Gastroesophageal sphincter (tissue), 4 donors: Measurements from ENCODE around the gene PRF1. TPM values are rescaled to one million over a fixed set of nuclear protein-coding genes. Genes with fewer than 3 reads are reported as not detected.

ENCODE experiments used
- ATAC-seq: fragments of 150-250 bp; one replicate; pipeline ENCODE4 v1.9.1; 2016; ENCODE audit warnings: mild to moderate bottlenecking, moderate library complexity
- H3K27ac ChIP-seq, 4 donors: fragments of 200-600 bp; sonication (generic) in 3 of 4; 1 replicate in 3 of 4; 2 replicates in 1 of 4; pipeline ENCODE4 v1.5.1; 2016 to 2019
- H3K27me3 ChIP-seq: fragments of 200-600 bp; sonication (generic); one replicate; pipeline ENCODE4 v1.5.1; 2019
- H3K36me3 ChIP-seq, 2 donors: fragments of 200-600 bp; sonication (generic); one replicate each; pipeline ENCODE4 v1.5.1; 2019; ENCODE audit warnings: control low read depth in 1 of 2
- H3K4me1 ChIP-seq, 3 donors: fragments of 200-600 bp; sonication (generic); 1 replicate in 2 of 3; 2 replicates in 1 of 3; pipeline ENCODE4 v1.5.1; 2016 to 2019; ENCODE audit warnings: control low read depth in 2 of 3
- H3K4me3 ChIP-seq, 2 donors: fragments of 200-600 bp; sonication (generic); one replicate each; pipeline ENCODE4 v1.5.1; 2019; ENCODE audit warnings: mild to moderate bottlenecking in 1 of 2, moderate library complexity in 1 of 2
- H3K9me3 ChIP-seq, 3 donors: fragments of 200-600 bp; sonication (generic); one replicate each; pipeline ENCODE4 v1.5.1; 2017 to 2019; ENCODE audit warnings: control low read depth in 2 of 3
- EP300 ChIP-seq: sonication (generic); formaldehyde crosslinking; IDR thresholded peaks from one replicate; pipeline ENCODE4 v1.6.1; 2017; ENCODE audit warnings: antibody characterized with exemption, mild to moderate bottlenecking
- POLR2A ChIP-seq, 2 donors: fragments of 450-650 bp; IDR thresholded peaks; one replicate each; pipeline ENCODE4 v1.6.1; 2017; ENCODE audit warnings: antibody characterized with exemption in 2 of 2, mild to moderate bottlenecking in 2 of 2, moderate library complexity in 1 of 2
- POLR2AphosphoS5 ChIP-seq: sonication (generic); formaldehyde crosslinking; IDR thresholded peaks from one replicate; pipeline ENCODE4 v1.6.1; 2017; ENCODE audit warnings: antibody characterized with exemption
- WGBS, 2 donors: methylation state at CpG; one replicate each; pipeline ENCODE4 v1.1.5; 2018; ENCODE audit warnings: low coverage in 1 of 2; 5-methylcytosine and 5-hydroxymethylcytosine counted together
- total RNA-seq, 4 donors: library from RNA; depleted of rRNA; stranded (reverse); fragments of >200 nt; gene quantifications; one replicate each; pipeline ENCODE4 v1.1.0, GENCODE V29; 2016
- TF ChIP-seq, protein P1 (sequence below), 4 experiments: fragments of 200-600 bp in 2 of 4; fragments of 450-650 bp in 2 of 4; sonication (generic) in 1 of 4; IDR thresholded peaks; one replicate each; pipeline ENCODE4 v1.5.1; 2017 to 2019; ENCODE audit warnings: antibody characterized with exemption in 4 of 4, mild to moderate bottlenecking in 2 of 4, moderate library complexity in 2 of 4

The PRF1 gene
- total RNA-seq, 4 donors from 2014 or later, result 0.96 to 3.9 (median 2.0) TPM; not detected in 1

DNA sequence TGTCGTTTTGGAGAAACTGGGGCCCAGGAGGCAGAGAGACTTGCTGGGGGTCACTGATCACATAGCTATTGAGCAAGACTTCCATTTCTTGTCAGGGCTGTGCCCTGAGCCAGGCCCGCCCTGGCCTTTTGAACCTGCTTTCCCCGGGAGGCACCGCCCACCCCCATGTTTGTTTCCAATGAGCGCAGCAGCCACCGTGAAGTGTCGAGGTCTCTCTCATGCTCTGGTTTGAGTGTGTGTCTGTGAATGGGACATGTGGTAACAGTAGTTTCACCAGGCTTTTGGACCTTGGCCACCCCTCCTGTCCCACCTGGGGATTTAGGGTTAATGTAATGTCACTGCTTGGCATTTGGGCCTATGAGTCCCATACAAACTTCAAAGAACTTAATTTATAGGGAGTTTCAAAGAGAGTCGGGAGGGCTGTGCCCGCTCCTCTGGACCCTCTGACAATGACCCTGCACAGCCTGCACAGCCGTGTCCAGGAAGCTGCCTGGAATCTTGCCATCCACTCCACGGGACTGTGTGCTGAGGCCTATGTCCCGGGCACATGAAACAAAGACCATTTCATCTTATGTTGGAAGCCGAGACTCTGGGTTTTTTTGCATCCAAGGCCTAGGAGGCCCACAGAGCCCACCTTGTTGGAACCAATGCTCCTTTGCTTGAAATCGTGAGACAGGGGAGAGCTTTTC, 6.3 kb downstream of the PRF1 start:
- Histone ChIP-seq H3K36me3 (no peaks in the 10 kb centered on the region), H3K4me3 (no peak overlapping the region), H3K27me3 (no peaks in the 10 kb centered on the region), H3K27ac (no peak overlapping the region), H3K4me1 (no peaks in the 10 kb centered on the region), H3K9me3 (no peaks in the 10 kb centered on the region)
- 63 to 83% methylated on average over 2 to 8 of the region's 14 CpGs for WGBS, 2 donors
- no peak for ATAC-seq
- TF ChIP-seq, protein P1, sequence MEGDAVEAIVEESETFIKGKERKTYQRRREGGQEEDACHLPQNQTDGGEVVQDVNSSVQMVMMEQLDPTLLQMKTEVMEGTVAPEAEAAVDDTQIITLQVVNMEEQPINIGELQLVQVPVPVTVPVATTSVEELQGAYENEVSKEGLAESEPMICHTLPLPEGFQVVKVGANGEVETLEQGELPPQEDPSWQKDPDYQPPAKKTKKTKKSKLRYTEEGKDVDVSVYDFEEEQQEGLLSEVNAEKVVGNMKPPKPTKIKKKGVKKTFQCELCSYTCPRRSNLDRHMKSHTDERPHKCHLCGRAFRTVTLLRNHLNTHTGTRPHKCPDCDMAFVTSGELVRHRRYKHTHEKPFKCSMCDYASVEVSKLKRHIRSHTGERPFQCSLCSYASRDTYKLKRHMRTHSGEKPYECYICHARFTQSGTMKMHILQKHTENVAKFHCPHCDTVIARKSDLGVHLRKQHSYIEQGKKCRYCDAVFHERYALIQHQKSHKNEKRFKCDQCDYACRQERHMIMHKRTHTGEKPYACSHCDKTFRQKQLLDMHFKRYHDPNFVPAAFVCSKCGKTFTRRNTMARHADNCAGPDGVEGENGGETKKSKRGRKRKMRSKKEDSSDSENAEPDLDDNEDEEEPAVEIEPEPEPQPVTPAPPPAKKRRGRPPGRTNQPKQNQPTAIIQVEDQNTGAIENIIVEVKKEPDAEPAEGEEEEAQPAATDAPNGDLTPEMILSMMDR (IDR thresholded peaks at IDR 0.05), result no peak
- TF ChIP-seq POLR2AphosphoS5 (no peak), EP300 (no peak), POLR2A (IDR thresholded peaks at IDR 0.05) (no peak)

DNA sequence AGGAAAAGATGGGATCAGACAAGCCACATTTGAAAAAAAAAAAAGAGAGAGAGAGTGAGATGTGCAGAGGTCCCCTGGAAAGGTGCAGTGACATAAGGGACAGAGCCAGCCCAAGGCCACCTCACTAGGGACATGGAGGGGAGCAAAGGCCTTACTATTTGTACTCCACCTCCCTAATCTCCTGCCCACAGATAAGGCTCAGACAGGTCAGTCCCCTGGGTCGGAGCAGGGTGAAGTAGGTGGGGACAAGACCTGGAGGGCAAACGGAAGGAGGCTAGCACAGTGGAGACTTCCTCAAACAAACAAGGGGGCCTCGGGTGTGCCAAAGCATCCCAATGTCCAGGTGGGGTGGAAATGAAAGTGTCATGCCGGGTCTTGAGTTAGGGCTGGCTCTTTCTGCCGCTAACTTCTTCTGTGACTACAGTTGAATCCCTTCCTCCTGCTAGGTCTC, 7.0 kb downstream of the PRF1 start:
- WGBS, 2 donors, result 84 to 100% methylated on average over 1 to 5 of the region's 5 CpGs
- no peak overlapping the region for H3K4me3 ChIP-seq
- no peaks in the 10 kb centered on the region for H3K9me3 ChIP-seq
- H3K27ac ChIP-seq, result no peak overlapping the region
- H3K36me3 ChIP-seq, result no peaks in the 10 kb centered on the region
- no peak for ATAC-seq
- no peak for TF ChIP-seq POLR2AphosphoS5
- TF ChIP-seq POLR2A (IDR thresholded peaks at IDR 0.05), result no peak
- TF ChIP-seq EP300, result no peak
- TF ChIP-seq, protein P1 (IDR thresholded peaks at IDR 0.05), result no peak
- H3K4me1 ChIP-seq, result no peaks in the 10 kb centered on the region
- no peaks in the 10 kb centered on the region for H3K27me3 ChIP-seq

DNA sequence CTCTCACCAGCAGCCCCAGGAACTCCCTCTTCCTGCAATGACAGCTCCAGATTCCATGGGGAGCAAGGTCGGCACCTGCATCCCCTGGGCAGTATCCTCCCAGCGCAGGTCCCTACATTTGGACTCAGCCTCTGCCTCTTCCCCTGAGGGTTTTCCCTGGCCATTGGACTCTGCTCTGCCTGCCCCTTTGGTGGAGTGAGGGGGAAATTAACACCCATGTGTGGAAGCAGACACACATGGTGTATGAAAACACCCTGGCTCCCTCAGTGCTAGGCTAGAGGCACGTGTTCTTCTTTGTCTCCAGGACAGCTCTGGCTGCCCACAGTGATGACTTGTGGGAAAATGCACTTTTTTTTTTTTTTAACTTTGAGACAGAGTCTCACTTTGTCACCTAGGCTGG, 8.4 kb downstream of the PRF1 start:
- no peak for TF ChIP-seq POLR2AphosphoS5
- TF ChIP-seq EP300, result no peak
- TF ChIP-seq POLR2A (IDR thresholded peaks at IDR 0.05), result no peak
- TF ChIP-seq, protein P1 (IDR thresholded peaks at IDR 0.05), result no peak
- H3K4me1 ChIP-seq, result peaks cover 0 to 9% (median 0%) of the 10 kb centered on the region in 3 donors
- H3K9me3 ChIP-seq, result no peaks in the 10 kb centered on the region
- WGBS, 2 donors, result 100% methylated on average over 1 of the region's 3 CpGs; no CpG with 5 or more reads in 1 of the 2 donors
- no peaks in the 10 kb centered on the region for H3K36me3 ChIP-seq
- no peaks in the 10 kb centered on the region for H3K27me3 ChIP-seq
- no peak overlapping the region for H3K27ac ChIP-seq
- H3K4me3 ChIP-seq, result no peak overlapping the region
- ATAC-seq, result no peak

DNA sequence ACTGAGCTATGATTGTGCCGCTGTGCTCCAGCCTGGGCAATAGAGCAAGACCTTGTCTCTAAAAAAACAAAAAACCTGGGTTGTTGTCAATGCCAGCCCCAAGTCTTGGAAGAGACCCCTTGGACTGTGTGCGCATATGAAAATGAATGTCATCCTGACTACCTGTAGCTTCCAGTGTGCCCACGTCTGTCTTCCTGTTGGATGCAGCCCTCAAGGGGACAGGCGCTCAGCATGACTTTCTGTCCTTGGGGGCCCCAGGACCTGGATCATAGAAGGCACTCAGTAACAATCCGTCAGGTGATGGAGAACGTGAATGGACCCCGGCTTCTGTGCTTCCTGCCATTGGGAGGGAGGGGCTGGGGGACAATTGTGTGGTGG, 9.0 kb downstream of the PRF1 start:
- Histone ChIP-seq H3K36me3 (no peaks in the 10 kb centered on the region), H3K4me1 (peaks cover 0 to 9% (median 0%) of the 10 kb centered on the region in 3 donors), H3K4me3 (no peak overlapping the region), H3K9me3 (no peaks in the 10 kb centered on the region), H3K27me3 (no peaks in the 10 kb centered on the region), H3K27ac (no peak overlapping the region)
- TF ChIP-seq EP300 (no peak), POLR2A (IDR thresholded peaks at IDR 0.05) (no peak), POLR2AphosphoS5 (no peak)
- TF ChIP-seq, protein P1 (IDR thresholded peaks at IDR 0.05), result no peak
- no peak for ATAC-seq
- WGBS, 2 donors, result 83 to 87% methylated on average over 1 to 7 of the region's 7 CpGs
